Erythroblast (primary cell): Measurements from ENCODE around the gene KCNH3.

Experiments used
- GATA1 ChIP-seq: IDR thresholded peaks from 2 replicates; pipeline ENCODE4 v1.6.1; 2011; ENCODE audit warnings: low read depth, mild to moderate bottlenecking, control low read depth, low read length, moderate library complexity
- POLR2A ChIP-seq: IDR thresholded peaks from 2 replicates; pipeline ENCODE4 v1.6.1; 2011; ENCODE audit warnings: mild to moderate bottlenecking, low read length

DNA sequence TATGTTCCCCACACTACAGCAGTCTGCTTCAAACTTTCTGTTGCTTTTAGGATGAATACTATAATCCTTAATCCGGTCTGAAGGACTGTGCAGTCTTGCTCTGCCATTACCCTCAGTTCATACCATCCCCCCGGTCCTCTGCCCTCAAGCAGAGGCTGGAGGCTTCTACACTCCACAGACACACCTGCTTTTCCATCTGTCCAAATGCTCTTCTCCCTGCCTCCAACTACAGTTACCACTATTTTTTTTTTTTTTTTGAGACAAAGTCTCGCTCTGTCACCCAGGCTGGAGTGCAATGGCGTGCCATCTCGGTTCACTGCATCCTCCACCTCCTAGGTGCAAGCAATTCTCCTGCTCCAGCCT, 19.3 kb upstream of the KCNH3 start:
- TF ChIP-seq POLR2A (no peak), GATA1 (no peak)
